Measurements from ENCODE around the gene RUVBL2.
A peak's percentile ranks its signal among the peaks of the same experiment; 100 is the strongest.
"Not testable (repeated sequence)": the region's sequence is repeated elsewhere in the genome, so short reads cannot be mapped to it uniquely, and the experiment has no call there.

RUVBL2 gene

DNA sequence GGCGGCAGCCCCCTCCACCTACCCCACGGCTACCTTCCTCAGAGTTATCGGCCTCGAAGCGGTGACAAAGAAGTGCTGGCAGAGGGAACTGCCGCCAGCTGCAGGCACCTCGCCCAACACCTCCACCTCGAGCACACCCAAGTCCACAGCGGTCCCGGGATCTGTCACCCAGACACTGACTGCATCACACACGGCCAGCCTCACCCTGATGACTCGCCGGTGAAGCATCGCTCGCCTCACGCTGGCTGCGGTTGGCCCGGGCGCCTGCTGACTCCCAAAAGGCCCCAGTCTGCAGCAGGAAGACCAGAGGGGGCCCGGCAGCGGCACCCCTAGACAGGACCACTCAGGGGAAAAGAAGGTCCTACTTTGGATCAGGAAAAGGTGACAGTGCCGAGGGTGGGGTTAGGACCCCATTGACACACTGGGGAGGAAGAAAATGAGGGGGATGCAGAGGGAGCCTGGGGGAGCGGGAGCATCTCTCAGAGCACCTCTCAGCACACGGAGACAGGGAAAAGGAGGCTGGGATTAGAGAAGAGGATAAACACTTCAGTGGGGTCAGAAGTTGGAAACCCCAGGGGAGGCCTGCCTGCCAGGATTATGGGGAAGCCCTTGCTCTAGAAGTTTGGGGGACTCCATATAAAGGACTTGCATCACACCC is 56.8 kb downstream of the RUVBL2 start:
- DNase-seq, result not testable (repeated sequence)

DNA sequence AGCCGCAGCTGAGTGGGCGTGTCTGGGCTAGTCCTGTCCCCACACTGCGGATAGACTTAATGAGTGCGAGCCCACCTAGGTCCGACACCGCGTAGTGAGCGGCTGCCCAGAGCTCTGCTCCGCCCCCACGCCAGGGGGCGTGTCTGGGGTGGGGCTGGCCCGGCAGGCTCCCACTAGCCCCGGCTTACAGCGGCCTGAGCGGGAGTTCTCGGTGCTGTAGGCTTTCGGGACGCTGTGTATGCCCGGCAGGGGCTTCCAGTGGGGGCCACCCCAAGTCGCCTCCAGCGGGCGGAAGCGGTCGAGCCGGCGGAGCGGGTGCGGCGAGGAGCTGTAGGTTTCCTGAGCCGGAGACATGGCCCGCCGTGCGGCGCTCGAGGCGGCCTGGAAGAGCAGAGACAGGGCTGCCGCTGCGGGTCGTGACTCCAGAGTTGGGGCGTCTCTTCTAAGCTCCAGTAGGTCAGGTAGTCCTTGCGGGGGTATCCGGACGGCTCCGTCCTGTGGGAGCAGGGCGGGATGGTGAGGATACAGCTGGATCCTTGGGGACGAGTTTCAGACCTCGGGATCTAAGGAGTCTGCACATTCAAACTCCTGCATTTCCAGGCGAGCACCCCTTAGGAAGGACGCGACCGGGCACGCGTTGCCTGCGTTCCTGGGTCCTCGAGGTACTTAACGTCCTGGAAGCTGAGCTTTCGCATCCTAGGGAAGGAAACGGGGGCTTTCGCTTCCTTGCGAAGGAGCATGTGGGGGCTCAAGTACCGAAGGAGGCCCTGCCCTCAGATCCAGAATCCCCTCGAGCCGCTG is 62.6 kb downstream of the RUVBL2 start:
- peak; percentile 46 for DNase-seq

GRCh38 chr19:49056902-49057596 is 63.4 kb downstream of the RUVBL2 start:
- DNase-seq, result not testable (repeated sequence)

DNA sequence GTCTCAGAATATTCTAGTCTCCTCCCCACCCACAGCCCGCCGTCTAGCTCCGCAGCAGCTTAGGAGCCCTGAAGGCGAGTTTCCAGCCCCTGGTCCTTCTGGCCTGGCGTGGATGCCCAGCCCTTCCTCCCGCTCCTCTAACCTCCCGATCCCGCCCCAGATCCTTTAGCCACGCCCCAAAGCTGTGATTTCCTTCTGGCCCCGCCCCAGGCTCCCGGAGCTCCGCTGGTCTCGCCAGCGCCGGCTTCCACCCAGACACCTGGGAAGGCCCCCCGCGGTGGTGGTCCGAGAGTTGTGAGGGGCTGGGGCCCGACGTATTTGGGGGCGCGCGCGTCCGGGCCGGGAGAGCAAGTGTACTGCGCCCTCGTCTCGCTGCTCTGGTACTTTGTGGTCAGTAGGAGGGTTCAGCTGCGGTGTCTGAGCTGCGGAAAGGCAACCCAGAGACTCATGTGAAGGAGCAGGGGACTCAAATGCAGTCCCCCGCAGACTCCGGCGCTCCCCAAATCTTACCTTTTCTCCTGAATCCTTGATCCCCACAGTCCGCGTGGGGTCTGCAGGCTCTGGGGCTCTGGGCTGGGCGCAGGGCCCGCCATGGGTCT is 64.0 kb downstream of the RUVBL2 start, which contains the start of gene CGB7:
Gene CGB7 (minus strand): TSS at position 114 of the 599 bp plus-strand sequence. CDS start 2,374 bp downstream, outside the sequence.
- peak; percentile 30 for DNase-seq

GRCh38 chr19:49058562-49058961 is 64.9 kb downstream of the RUVBL2 start:
- DNase-seq, result no peak

GRCh38 chr19:49059053-49059452 is 65.4 kb downstream of the RUVBL2 start:
- no peak for DNase-seq

DNA sequence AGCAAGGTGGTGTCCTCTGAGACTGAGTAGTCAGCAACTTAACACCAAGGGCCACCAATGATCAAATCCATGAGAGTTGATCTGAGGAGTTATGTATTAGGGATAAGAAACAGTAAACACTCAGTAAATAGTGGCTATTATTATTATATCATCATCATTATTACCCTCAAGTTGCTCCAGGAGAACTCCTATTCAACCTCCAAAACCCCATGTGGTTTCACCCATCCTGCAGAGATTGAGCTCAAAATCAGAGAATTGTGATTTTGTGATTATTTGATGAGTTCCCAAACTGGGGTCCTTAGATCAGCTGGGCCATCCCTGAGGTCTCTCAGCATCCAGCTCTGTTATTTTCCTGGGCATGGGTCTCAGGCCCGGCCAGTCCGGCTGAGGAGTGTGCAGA is 67.3 kb downstream of the RUVBL2 start:
- no peak for DNase-seq

DNA sequence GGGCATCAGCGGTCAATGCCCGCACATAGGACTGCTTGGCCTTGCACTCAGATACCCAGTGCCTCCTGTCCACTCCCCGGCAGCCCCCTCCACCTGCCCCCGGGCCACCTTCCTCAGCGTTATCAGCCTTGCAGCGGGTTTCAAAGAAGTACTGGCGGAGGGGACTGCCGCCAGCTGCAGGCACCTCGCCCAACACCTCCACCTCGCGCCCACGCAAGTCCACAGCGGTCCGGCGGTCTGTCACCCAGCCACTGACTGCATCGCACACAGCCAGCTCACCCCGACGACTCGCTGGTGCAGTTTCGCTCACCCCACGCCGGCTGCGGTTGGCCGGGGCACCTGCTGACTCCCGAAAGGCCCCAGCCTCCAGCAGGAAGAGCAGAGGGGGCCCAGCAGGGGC is 67.8 kb downstream of the RUVBL2 start:
- no peak for DNase-seq

DNA sequence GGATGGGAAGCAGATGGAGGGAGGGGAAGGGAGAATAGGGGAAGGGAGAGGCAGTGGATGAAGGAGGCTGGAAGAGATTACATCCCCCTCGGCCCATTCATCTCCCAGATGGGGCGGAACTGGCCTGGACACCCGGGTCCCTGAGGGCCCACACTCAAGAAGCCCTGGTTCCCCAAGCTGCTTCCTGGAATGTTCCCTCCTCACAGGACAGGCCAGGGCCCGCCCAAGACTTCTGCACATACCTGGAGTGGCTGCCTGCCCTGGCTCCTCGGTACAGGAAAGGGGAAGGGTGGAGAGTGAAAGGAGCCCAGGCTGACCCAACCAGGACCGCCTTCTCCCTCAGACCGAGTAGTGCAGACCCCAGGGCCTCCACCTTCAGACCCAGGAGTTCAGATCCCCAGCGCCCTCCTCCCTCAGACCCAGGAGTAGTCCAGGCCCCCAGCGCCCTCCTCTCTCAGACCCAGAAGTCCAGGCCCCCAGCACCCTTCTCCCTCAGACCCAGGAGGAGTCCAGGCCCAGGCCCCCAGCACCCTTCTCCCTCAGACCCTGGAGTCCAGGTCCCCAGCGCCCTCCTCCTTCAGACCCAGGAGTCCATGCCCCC is 70.4 kb downstream of the RUVBL2 start:
- no peak for DNase-seq

DNA sequence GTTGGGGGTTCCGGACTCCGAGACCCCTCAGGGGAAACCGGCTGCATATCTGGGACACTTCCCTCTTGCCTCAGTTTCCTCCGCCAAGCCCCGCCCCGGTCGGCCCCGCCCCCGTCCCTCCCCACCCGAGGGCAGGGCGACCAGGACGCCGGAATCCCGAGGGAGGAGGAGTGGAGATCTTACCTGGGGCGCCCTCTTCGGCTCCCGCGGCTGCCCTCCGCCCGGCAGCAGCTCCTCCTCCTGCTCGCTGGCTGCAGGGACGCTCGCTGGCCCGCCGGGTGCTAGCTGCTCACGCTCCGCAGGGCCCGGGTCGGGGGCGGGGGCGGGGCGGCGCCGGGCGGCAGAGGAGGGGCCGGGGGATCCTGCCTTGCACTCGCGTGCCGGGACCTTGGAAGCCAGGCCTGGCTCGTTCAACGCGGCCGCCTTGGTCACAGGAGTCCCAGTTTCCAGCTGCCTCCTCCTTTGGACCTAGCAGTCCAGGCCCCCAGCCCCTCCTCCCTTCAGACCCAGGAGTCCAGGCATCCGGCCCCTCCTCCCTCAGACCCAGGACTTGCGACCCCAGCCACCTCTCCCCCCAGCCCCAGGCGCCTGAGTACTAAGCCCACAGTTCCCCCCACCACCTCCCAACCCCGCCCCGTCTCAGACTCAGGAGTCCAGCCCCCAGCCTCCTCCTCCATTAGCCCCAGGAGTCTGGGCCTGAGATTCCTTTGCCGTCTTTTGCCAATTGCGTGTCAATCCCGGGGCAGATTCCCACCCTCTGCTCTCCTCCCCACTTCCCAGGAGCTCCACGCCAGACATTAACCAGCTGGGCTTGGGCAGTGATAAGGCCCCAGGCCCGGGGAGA is 71.3 kb downstream of the RUVBL2 start, which contains the start of gene NTF4:
Gene NTF4 (minus strand): TSS at position 51 of the 844 bp plus-strand sequence. CDS start 2,821 bp downstream, outside the sequence.
- peak; percentile 16 for DNase-seq
